ENCODE measurements around the gene FSIP2. TPM values are rescaled to one million over a fixed set of nuclear protein-coding genes. Genes with fewer than 3 reads are reported as not detected.

The FSIP2 gene
- total and polyA plus RNA-seq, 8 donors, result 0.19 to 32.5 (median 5.1) TPM

GRCh38 chr2:185793532-185794345, 55.1 kb downstream of the FSIP2 start:
- H3K4me3 ChIP-seq, result no peak overlapping the region
- H3K4me1 ChIP-seq, result no peaks in the 10 kb centered on the region
- no peaks in the 10 kb centered on the region for H3K27me3 ChIP-seq
- TF ChIP-seq POLR2AphosphoS5 (IDR thresholded peaks at IDR 0.05), result no peak
- TF ChIP-seq CTCF (IDR thresholded peaks at IDR 0.05), result no peak
- no peak for TF ChIP-seq EP300 (IDR thresholded peaks at IDR 0.05)
- TF ChIP-seq POLR2A (IDR thresholded peaks at IDR 0.05), result no peak
- H3K27ac ChIP-seq, result no peak overlapping the region
- no peaks in the 10 kb centered on the region for H3K9me3 ChIP-seq
- DNase-seq, result peak in 1 of 2 donors; percentile 2
- 70 to 85% (median 73%) methylated on average over 7 of the region's 7 CpGs for WGBS, 5 donors
- H3K36me3 ChIP-seq, result peaks cover 0 to 7% (median 2%) of the 10 kb centered on the region in 4 donors
- intact Hi-C loops (cut with DNase I; ENCODE audit: low total_unique reads), result no loop called here

- no peak for TF ChIP-seq POLR2A (IDR thresholded peaks at IDR 0.05)
- TF ChIP-seq CTCF (IDR thresholded peaks at IDR 0.05), result no peak
- no peak for TF ChIP-seq POLR2AphosphoS5 (IDR thresholded peaks at IDR 0.05)
- TF ChIP-seq EP300 (IDR thresholded peaks at IDR 0.05), result no peak
- Histone ChIP-seq H3K4me3 (no peak overlapping the region), H3K9me3 (no peaks in the 10 kb centered on the region), H3K27me3 (no peaks in the 10 kb centered on the region), H3K4me1 (no peaks in the 10 kb centered on the region), H3K27ac (no peak overlapping the region), H3K36me3 (no peaks in the 10 kb centered on the region)
- DNase-seq, result no peak
- intact Hi-C loops (cut with DNase I; ENCODE audit: low total_unique reads), result no loop called here
- WGBS, 5 donors, result 79 to 87% (median 83%) methylated on average over 2 of the region's 2 CpGs
Measured at GRCh38 chr2:185796758-185797157, 58.2 kb downstream of the FSIP2 start.

GRCh38 chr2:185802926-185803325, 64.3 kb downstream of the FSIP2 start:
- H3K27me3 ChIP-seq, result no peaks in the 10 kb centered on the region
- H3K4me1 ChIP-seq, result no peaks in the 10 kb centered on the region
- TF ChIP-seq POLR2AphosphoS5 (IDR thresholded peaks at IDR 0.05), result no peak
- TF ChIP-seq POLR2A (IDR thresholded peaks at IDR 0.05), result no peak
- no peak for TF ChIP-seq CTCF (IDR thresholded peaks at IDR 0.05)
- no peak for TF ChIP-seq EP300 (IDR thresholded peaks at IDR 0.05)
- intact Hi-C loops (cut with DNase I; ENCODE audit: low total_unique reads), result no loop called here
- DNase-seq, result no peak
- H3K9me3 ChIP-seq, result peaks cover 0 to 4% (median 0%) of the 10 kb centered on the region in 4 donors
- H3K36me3 ChIP-seq, result no peaks in the 10 kb centered on the region
- H3K27ac ChIP-seq, result no peak overlapping the region
- no peak overlapping the region for H3K4me3 ChIP-seq

GRCh38 chr2:185806783-185807182, 68.2 kb downstream of the FSIP2 start:
- Histone ChIP-seq H3K9me3 (peaks cover 0 to 4% (median 0%) of the 10 kb centered on the region in 4 donors), H3K36me3 (no peaks in the 10 kb centered on the region), H3K27me3 (no peaks in the 10 kb centered on the region), H3K4me1 (no peaks in the 10 kb centered on the region), H3K4me3 (no peak overlapping the region), H3K27ac (no peak overlapping the region)
- no peak for TF ChIP-seq CTCF (IDR thresholded peaks at IDR 0.05)
- TF ChIP-seq POLR2A (IDR thresholded peaks at IDR 0.05), result no peak
- no peak for TF ChIP-seq POLR2AphosphoS5 (IDR thresholded peaks at IDR 0.05)
- no peak for TF ChIP-seq EP300 (IDR thresholded peaks at IDR 0.05)
- DNase-seq, result no peak
- intact Hi-C loops (cut with DNase I; ENCODE audit: low total_unique reads), result no loop called here

All from stomach (tissue), 9 donors.